Activated CD4-positive, CD25-positive, alpha-beta regulatory T cell treated with anti-CD3 and anti-CD28 coated beads, Interleukin-2, amount 50 U/mL, for 16 hours (primary cell): ENCODE results near the gene SNX8.
"Not testable (repeated sequence)": the region's sequence is repeated elsewhere in the genome, so short reads cannot be mapped to it uniquely, and the experiment has no call there.

ENCODE experiments used
- DNase-seq: peaks from one replicate; pipeline ENCODE4 v3.0.0-alpha.2; 2020; ENCODE audit warnings: low read depth, low spot score

SNX8 gene

DNA sequence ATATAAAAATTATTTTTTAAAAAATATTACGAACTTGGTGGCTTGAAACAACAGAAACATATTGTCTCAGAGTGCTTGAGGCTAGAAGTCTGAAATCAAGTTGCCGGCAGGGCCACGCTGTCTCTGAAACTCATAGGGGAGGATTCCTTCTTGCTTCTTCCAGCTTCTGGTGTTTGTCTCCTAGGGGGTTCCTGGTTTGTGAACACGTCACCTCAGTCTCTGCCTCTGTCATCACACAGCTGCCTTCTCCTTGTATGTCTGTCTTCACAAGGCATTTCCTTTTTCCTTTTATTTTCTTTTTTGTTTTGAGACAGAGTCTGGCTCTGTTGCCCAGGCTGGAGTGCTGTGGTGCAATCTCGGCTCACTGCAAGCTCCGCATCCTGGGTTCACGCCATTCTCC is 12.7 kb upstream of the SNX8 start:
- no peak for DNase-seq

DNA sequence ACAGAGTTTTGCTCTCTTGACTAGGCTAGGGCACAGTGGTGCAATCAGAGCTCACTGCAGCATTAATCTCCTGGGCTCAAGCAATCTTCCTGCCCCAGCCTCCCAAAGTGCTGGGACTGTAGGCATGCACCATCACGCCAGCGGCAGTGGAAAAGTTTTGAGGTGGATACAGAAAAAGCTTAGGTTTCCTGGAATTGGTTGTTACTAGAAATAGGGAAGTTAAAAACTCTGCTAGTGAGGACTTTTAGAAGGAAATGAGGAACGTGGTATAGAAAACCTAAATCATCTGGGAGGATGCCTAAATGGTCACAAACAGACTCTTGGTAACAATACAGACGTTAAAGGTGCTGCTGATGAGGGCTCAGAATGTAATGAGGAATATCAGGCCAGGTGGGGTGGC is 10.9 kb upstream of the SNX8 start:
- DNase-seq: no peak

- no peak for DNase-seq
These were observed 6.8 kb upstream of the SNX8 start for GRCh38 chr7:2321020-2321419.

DNA sequence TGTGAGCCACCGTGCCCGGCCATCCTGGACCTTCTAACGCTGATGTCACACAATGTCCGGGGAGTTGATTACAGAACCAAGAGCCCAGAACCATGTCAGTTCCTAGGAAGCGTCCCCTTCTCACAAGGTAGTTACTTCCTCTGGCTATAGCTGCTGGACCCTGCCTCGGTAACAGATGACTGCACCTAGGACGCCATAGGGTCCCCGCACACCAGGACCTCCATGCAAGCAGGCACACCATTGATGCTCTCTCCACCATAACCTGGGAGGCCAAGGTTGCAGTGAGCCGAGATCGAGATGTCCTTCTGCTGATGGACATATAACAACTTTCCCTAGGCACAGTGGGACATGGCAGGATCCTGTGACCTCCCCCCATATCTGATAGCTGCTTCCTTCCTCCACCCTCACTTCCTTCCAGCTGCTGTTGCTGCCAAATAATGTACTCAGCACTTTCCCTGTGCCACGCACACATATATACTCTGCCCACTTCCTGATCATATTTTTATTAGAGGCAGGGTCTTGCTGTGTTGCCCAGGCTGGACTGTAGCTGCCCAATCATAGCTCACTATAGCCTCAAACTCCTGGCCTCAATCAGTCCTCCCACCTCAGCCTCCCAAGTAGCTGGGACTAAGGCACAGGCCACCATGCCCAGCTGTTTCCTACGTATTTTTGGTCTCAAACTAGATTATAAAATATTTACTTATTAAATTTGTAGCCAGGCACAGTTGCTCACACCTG is 3.5 kb upstream of the SNX8 start:
- no peak for DNase-seq

DNA sequence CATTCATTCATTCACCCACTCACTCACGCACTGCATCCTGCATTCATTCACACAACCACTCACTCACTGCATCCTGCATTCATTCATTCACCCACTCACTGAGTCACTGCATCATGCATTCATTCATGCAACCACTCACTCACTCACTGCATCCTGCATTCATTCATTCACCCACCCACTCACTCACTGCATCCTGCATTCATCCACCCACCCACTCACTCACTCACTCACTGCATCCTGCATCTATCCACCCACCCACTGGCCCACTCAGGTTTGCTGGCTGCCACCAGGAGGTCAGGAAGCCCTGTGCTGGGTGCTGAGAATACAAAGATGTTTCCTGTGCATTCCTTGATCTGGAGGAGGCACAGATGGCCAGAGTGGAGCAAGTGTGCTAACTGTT is 2.3 kb upstream of the SNX8 start:
- no peak for DNase-seq

DNA sequence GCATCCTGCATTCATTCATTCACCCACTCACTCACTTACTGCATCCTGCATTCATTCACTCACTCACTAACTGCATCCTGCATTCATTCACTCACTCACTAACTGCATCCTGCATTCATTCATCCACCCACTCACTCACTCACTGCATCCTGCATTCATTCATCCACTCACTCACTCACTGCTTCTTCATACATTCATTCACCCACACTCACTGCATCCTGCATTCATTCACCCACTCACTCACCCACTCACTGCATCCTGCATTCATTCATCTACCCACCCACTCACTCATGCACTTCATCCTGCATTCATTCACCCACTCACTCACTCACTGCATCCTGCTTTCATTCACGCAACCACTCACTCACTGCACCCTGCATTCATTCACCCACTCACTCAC is 1.5 kb upstream of the SNX8 start:
- DNase-seq: no peak

DNA sequence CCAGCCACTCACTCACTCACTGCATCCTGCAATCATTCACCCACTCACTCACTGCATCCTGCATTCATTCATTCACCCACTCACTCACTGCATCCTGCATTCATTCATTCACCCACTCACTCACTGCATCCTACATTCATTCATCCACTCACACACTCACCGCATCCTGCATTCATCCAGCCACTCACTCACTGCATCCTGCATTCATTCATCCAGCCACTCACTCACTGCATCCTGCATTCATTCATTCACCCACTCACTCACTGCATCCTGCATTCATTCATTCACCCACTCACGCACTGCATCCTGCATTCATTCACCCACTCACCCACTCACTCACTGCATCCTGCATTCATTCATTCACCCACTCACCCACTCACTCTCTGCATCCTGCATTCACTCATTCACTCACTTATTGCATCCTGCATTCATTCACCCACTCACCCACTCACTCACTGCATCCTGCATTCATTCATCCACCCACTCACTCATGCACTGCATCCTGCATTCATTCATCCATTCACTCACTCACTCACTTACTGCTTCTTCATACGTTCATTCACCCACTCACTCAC is 802 bp upstream of the SNX8 start:
- not testable (repeated sequence) for DNase-seq

DNA sequence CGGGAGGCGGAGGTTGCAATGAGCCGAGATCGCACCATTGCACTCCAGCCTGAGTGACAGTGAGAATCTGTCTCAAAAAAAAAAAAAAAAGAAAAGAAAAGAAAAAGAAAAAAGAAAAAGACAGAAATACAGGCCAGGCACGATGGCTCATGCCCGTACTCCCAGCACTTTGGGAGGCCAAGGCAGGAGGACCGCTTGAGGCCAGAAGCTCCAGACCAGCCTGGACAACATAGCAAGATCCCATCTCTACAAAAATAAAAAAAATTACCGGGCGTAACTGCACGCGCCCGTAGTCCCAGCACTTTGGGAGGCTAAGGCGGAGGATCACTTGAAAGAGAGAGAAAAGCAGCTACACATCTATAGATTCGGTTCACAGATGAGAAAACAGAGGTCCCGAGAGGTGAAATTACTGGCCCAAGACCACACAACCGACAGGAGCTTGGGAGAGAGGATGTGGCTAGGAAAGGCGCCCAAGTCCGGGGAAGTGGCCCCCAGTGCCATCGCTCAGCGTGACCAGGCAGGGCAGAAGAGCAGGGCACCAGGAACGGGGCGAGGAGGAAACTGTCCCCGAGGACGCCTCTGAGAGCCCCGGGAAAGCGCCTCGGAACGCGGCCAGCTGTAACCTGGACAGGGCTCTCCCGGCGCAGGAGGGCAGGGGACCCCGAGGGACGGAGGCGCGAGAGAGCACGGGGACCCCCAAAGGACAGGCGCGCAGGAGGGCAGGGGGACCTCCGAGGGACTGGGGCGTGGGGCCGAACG is 612 bp downstream of the SNX8 start:
- DNase-seq: no peak

DNA sequence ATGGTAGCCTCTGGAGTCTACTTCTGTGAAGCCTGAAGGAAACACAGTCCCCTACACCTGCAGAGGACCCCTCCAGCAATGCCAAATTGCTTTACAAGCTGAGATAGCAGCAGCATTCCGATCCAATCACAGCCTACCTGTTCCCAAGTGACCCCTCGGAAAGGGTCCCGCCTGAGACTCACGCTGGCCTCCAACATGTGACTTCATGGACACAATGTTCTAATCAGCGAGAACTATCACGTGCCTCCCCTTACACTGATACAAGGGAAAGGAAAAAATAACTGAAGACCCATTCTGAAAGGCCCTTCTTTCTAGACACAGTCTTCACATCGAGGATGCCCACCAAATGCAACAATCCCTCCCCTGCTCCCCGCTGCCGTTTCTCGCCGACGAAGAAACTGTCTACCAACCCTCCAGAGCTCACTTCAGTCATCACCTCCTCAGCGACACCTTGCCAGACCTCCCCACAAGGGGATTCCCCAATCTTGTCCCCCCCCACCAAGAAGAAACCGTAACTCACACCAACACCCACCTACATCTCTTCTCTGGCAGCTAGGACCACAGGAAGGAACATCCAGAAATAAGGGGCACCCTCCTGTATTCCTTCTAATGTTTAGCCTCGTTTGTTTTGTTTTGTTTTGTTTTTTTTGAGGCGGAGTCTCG is 1.8 kb downstream of the SNX8 start:
- DNase-seq: no peak

DNA sequence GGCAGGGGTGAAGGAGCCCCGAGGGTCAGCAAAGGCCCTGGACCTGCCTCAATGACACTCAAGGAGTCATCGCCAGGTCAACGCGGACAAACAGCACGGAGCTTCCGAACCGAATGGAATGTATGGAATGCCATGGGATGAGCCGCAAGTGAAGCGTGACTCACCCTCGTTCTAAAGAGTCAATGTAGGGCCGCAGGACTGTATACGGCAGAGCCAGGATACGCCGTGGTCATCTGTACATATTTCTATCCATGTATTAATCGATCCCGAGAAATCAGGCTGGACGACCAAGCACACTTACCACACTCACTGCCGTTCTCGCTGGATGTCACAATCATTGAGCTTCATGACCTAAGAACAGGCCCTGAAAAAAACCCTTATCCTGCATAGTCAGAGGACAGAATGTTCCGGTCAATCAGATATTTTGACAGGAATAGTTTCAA is 4.3 kb downstream of the SNX8 start:
- no peak for DNase-seq

GRCh38 chr7:2307690-2308107 is 6.5 kb downstream of the SNX8 start:
- DNase-seq: no peak

GRCh38 chr7:2306688-2307087 is 7.6 kb downstream of the SNX8 start:
- no peak for DNase-seq

DNA sequence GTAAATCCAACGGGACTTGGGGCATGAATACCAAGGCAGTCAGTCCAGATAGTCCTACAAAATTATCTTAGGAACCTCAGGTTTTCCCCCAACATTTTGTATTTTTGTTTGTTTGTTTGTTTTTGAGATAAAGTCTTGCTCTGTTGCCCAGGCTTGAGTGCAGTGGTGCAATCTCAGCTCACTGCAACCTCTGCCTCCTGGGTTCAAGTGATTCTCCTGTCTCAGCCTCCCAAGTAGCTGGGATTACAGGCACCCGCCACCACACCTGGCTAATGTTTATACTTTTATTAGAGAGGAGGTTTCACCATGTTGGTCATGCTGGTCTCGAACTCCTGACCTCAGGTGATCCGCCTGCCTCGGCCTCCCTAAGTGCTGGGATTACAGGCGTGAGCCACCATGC is 9.0 kb downstream of the SNX8 start:
- not testable (repeated sequence) for DNase-seq

GRCh38 chr7:2303520-2303919 is 10.7 kb downstream of the SNX8 start:
- DNase-seq: not testable (repeated sequence)

GRCh38 chr7:2302743-2303397 is 11.4 kb downstream of the SNX8 start:
- not testable (repeated sequence) for DNase-seq

- DNase-seq: no peak
These were observed 12.8 kb downstream of the SNX8 start for GRCh38 chr7:2301511-2301863.

DNA sequence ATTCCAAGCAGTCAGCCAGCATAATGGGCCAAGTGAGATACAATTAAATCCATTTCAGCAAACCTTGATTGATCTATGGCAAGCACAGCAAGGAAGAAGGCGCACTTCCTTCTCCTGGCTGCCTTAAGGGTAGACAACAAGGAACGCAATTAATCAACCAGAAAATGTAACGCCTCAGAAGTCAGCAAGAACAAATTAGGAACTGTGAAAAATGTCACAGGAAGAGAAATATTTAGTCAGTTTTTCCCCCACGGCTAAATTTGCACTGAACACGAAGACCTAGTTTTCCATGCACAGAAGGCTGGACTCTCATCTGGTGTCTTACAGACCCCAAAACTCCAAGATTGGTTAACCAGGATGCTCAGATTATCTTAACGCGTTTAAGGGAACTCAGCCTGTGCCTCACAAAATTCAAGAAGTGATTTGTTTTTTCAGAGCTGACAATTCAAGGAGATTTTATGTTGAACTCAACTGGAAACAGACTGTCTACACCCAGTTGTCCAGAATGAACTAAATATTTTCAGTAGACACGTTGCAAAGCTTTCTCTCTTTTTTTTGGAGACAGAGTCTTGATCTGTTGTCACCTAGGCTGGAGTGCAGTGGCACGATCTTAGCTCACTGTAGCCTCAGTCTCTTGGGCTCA is 14.2 kb downstream of the SNX8 start:
- no peak for DNase-seq

GRCh38 chr7:2299131-2299829 is 15.0 kb downstream of the SNX8 start:
- DNase-seq: no peak

DNA sequence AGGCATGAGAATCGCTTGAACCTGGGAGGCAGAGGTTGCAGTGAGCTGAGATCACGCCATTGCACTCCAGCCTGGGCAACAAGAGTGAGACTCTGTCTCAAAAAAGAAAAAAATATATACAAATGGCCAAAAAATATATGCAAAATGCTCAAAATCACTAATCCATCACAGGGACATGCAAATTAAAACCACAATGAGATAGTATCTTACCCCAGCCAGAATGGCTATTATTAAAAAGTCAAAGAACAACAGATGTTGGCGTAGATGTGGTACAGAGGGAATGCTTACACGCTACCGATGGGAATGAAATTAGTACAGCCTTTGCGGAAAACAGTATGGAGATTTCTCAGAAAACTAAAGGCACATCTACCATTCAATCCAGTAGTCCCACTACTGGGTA is 17.4 kb downstream of the SNX8 start:
- DNase-seq: no peak

DNA sequence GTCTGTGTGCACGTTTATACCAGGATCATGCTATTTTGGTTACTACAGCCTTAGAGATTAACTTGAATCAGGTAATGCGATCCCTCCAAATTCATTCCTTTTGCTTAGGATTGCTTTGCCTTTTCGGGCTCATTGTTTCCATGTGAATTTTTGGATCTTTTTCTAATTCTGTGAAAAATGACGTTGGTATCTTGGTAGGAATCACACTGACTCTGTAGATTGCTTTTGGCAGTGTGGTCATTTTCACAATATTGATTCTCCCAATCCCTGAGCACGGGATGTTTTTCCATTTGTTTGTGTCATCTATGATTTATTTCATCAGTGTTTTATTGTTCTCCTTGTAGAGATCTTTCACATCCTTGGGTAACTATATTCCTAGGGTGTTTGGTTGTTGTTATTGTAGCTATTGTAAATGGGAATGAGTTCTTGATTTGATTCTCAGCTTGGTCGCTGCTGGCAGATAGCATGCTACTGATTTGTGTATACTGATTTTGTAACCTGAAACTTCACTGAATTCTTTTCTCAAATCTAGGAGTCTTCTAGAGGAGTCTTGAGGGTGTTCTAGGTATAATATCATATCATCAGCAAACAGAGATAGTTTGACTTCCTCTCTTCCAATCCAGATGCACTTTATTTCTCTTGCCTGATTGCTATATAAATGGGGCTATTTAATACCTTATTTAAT is 18.2 kb downstream of the SNX8 start:
- no peak for DNase-seq
